GM03348 (cell line): ENCODE results near the gene MEG3.

Source experiments
- DNase-seq: peaks from one replicate; pipeline ENCODE4 v3.0.0; 2012; ENCODE audit warnings: low spot score

MEG3 gene

GRCh38 chr14:100834082-100834793 is 8.3 kb downstream of the MEG3 start:
- DNase-seq = no peak

- no peak for DNase-seq
These were observed 9.1 kb downstream of the MEG3 start for GRCh38 chr14:100834794-100835547.

GRCh38 chr14:100835548-100836310 is 9.8 kb downstream of the MEG3 start:
- no peak for DNase-seq

GRCh38 chr14:100836311-100836805 is 10.4 kb downstream of the MEG3 start:
- no peak for DNase-seq

GRCh38 chr14:100836941-100837804 is 11.3 kb downstream of the MEG3 start:
- no peak for DNase-seq

- no peak for DNase-seq
These were observed 12.0 kb downstream of the MEG3 start for GRCh38 chr14:100837805-100838350.

- no peak for DNase-seq
These were observed 12.8 kb downstream of the MEG3 start for GRCh38 chr14:100838493-100839314.

- no peak for DNase-seq
These were observed 13.3 kb downstream of the MEG3 start for GRCh38 chr14:100839315-100839585.

GRCh38 chr14:100839681-100840111 is 13.8 kb downstream of the MEG3 start:
- no peak for DNase-seq

GRCh38 chr14:100840286-100841065 is 14.6 kb downstream of the MEG3 start:
- no peak for DNase-seq

- no peak for DNase-seq
These were observed 15.3 kb downstream of the MEG3 start for GRCh38 chr14:100841066-100841760.

GRCh38 chr14:100841761-100842403 is 16.0 kb downstream of the MEG3 start:
- DNase-seq = no peak

GRCh38 chr14:100842799-100843198 is 16.9 kb downstream of the MEG3 start:
- peak; percentile 79 for DNase-seq

- no peak for DNase-seq
These were observed 18.1 kb downstream of the MEG3 start for GRCh38 chr14:100844082-100844408.

GRCh38 chr14:100844421-100844820 is 18.5 kb downstream of the MEG3 start:
- no peak for DNase-seq

GRCh38 chr14:100844846-100845245 is 18.9 kb downstream of the MEG3 start:
- no peak for DNase-seq

- DNase-seq = no peak
These were observed 19.4 kb downstream of the MEG3 start for GRCh38 chr14:100845341-100845740.

GRCh38 chr14:100846309-100846859 is 20.5 kb downstream of the MEG3 start:
- DNase-seq = no peak
